ENCODE results near the gene RPS6KB2.
A peak's percentile ranks its signal among the peaks of the same experiment; 100 is the strongest.
"Not testable (repeated sequence)": the region's sequence is repeated elsewhere in the genome, so short reads cannot be mapped to it uniquely, and the experiment has no call there.

RPS6KB2 gene

DNA sequence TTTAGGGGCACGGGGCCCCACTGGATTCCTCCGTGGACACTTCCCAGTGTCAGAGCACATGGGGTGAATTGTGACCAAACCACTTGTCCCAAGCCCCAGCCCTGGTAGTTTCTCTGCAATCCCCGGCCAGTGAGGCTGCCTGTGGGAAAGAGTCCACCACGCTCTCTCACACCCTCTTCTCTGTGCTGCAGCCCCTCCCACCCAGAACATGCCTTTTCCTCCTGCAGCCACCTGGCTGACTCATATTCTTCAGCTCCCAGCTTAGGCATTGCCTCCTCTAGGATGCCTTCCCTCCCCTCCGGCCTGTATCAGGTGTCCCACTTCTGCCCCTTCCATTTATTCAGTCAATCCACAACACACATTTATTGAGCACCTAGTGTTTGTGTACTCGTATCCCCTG is 5.4 kb upstream of the RPS6KB2 start:
- H3K4me1 ChIP-seq (ENCODE audit: insufficient read depth, low read length), result 0 out of 2 replicates have a peak, but pooled peaks cover 3% of the 10 kb centered on the region
- H3K36me3 ChIP-seq (ENCODE audit: insufficient read depth, low read length), result no peaks in the 10 kb centered on the region
- peaks cover 13% of the 10 kb centered on the region for H3K27me3 ChIP-seq (ENCODE audit: insufficient read depth, low read length)
- no peaks in the 10 kb centered on the region for H3K9me3 ChIP-seq (ENCODE audit: insufficient read depth, low read depth, low read length)
- no peak overlapping the region for H3K27ac ChIP-seq (ENCODE audit: low read depth, low read length)
- H3K4me3 ChIP-seq (ENCODE audit: low read length), result no peak overlapping the region
- no peak overlapping the region for H3K9ac ChIP-seq (ENCODE audit: low read depth, low read length)
- WGBS, result 71% methylated on average over 6 of the region's 6 CpGs

DNA sequence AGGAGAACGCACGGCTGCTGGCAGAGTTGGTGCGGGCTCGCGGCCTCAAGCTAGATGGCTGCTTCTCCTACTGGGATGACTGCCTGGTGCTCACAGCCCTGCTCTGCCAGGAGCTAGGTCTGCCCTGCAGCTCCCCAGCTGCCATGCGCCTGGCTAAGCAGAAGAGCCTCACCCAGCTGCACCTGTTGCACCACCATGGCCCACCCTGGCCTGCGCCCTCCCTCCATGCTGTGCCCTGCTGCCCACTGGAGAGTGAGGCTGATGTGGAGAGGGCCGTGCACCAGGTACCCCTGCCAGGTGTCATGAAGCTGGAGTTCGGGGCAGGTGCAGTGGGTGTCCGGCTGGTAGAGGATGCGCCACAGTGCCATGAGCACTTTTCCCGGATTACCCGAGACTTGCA is 4.8 kb upstream of the RPS6KB2 start:
- H3K27me3 ChIP-seq (ENCODE audit: insufficient read depth, low read length), result peaks cover 13% of the 10 kb centered on the region
- 94% methylated on average over 13 of the region's 13 CpGs for WGBS
- no peak overlapping the region for H3K27ac ChIP-seq (ENCODE audit: low read depth, low read length)
- no peaks in the 10 kb centered on the region for H3K36me3 ChIP-seq (ENCODE audit: insufficient read depth, low read length)
- H3K4me1 ChIP-seq (ENCODE audit: insufficient read depth, low read length), result 0 out of 2 replicates have a peak, but pooled peaks cover 3% of the 10 kb centered on the region
- H3K4me3 ChIP-seq (ENCODE audit: low read length), result no peak overlapping the region
- no peak overlapping the region for H3K9ac ChIP-seq (ENCODE audit: low read depth, low read length)
- H3K9me3 ChIP-seq (ENCODE audit: insufficient read depth, low read depth, low read length), result no peaks in the 10 kb centered on the region

DNA sequence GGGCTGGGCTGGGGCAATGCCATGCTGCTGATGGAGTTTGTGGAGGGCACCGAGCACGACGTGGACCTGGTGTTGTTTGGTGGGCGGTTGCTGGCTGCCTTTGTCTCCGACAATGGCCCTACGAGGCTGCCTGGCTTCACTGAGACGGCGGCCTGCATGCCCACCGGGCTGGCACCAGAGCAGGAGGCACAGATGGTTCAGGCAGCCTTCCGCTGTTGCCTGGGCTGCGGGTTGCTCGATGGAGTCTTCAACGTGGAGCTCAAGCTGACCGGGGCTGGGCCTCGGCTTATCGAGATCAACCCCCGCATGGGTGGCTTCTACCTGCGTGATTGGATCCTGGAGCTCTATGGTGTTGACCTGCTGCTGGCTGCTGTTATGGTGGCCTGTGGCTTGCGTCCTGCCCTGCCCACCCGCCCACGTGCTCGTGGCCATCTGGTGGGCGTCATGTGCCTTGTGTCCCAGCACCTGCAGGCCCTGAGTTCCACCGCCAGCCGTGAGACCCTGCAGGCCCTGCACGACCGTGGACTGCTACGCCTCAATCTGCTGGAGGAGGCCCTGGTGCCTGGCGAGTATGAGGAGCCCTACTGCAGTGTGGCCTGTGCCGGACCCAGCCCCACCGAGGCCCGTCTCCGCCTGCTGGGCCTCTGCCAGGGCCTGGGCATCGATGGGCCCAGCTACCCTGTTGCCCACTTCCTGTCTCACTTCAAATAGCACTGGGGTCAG is 4.2 kb upstream of the RPS6KB2 start:
- Histone ChIP-seq H3K4me3 (ENCODE audit: low read length) (no peak overlapping the region), H3K27ac (ENCODE audit: low read depth, low read length) (no peak overlapping the region), H3K9ac (ENCODE audit: low read depth, low read length) (no peak overlapping the region), H3K4me1 (ENCODE audit: insufficient read depth, low read length) (0 out of 2 replicates have a peak, but pooled peaks cover 4% of the 10 kb centered on the region), H3K27me3 (ENCODE audit: insufficient read depth, low read length) (peaks cover 9% of the 10 kb centered on the region), H3K36me3 (ENCODE audit: insufficient read depth, low read length) (no peaks in the 10 kb centered on the region), H3K9me3 (ENCODE audit: insufficient read depth, low read depth, low read length) (no peaks in the 10 kb centered on the region)
- WGBS, result 93% methylated on average over 34 of the region's 34 CpGs

- WGBS, result 92% methylated on average over 19 of the region's 19 CpGs
- not testable (repeated sequence) for H3K27me3 ChIP-seq (ENCODE audit: insufficient read depth, low read length); H3K4me1 ChIP-seq (ENCODE audit: insufficient read depth, low read length); H3K9me3 ChIP-seq (ENCODE audit: insufficient read depth, low read depth, low read length); H3K27ac ChIP-seq (ENCODE audit: low read depth, low read length); H3K36me3 ChIP-seq (ENCODE audit: insufficient read depth, low read length)
- H3K9ac ChIP-seq (ENCODE audit: low read depth, low read length), result peak overlapping the region; percentile 41
- peak overlapping the region; percentile 90 for H3K4me3 ChIP-seq (ENCODE audit: low read length)
Observed at GRCh38 chr11:67427364-67427859, 882 bp upstream of the RPS6KB2 start.

DNA sequence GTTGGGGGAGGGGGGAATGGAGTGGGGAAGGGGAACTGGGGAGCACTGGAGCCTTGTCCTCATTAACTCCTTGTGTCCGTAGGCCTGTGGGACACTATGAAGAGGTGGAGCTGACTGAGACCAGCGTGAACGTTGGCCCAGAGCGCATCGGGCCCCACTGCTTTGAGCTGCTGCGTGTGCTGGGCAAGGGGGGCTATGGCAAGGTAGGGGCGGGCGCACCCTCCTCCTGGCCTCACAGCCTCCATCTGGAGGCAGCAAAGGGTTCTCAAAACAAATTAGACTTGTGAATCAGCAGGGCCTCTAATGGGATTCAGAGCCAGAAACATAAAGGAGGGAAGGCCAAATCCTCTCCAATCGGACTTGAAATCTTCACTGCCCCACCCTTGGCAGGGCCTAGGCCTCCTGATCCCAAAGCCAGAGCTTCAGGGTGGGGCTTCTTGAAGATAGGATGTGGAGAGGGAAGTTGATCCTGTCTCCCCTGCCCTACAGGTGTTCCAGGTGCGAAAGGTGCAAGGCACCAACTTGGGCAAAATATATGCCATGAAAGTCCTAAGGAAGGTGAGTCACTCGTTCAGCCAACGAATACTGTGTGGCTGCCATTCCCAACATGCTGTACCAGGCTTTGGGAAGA is 859 bp downstream of the RPS6KB2 start:
- peak overlapping the region; percentile 81; the same call in 1 of the 2 replicates for H3K9ac ChIP-seq (ENCODE audit: low read depth, low read length)
- no peaks in the 10 kb centered on the region for H3K9me3 ChIP-seq (ENCODE audit: insufficient read depth, low read depth, low read length)
- peaks cover 22% of the 10 kb centered on the region; the same call in 1 of the 2 replicates for H3K36me3 ChIP-seq (ENCODE audit: insufficient read depth, low read length)
- H3K27me3 ChIP-seq (ENCODE audit: insufficient read depth, low read length), result no peaks in the 10 kb centered on the region
- WGBS, result 63% methylated on average over 12 of the region's 12 CpGs
- H3K27ac ChIP-seq (ENCODE audit: low read depth, low read length), result peak overlapping the region; percentile 31; the same call in 1 of the 2 replicates
- peak overlapping the region; percentile 90 for H3K4me3 ChIP-seq (ENCODE audit: low read length)
- H3K4me1 ChIP-seq (ENCODE audit: insufficient read depth, low read length), result 0 out of 2 replicates have a peak, but pooled peaks cover 3% of the 10 kb centered on the region

- Histone ChIP-seq H3K27me3 (ENCODE audit: insufficient read depth, low read length) (no peaks in the 10 kb centered on the region), H3K4me3 (ENCODE audit: low read length) (peak overlapping the region; percentile 90), H3K4me1 (ENCODE audit: insufficient read depth, low read length) (0 out of 2 replicates have a peak, but pooled peaks cover 3% of the 10 kb centered on the region), H3K27ac (ENCODE audit: low read depth, low read length) (no peak overlapping the region), H3K9me3 (ENCODE audit: insufficient read depth, low read depth, low read length) (no peaks in the 10 kb centered on the region), H3K9ac (ENCODE audit: low read depth, low read length) (no peak overlapping the region), H3K36me3 (ENCODE audit: insufficient read depth, low read length) (peaks cover 28% of the 10 kb centered on the region; the same call in 1 of the 2 replicates)
- 96% methylated on average over 11 of the region's 11 CpGs for WGBS
Observed at GRCh38 chr11:67429722-67430121, 1.4 kb downstream of the RPS6KB2 start.

DNA sequence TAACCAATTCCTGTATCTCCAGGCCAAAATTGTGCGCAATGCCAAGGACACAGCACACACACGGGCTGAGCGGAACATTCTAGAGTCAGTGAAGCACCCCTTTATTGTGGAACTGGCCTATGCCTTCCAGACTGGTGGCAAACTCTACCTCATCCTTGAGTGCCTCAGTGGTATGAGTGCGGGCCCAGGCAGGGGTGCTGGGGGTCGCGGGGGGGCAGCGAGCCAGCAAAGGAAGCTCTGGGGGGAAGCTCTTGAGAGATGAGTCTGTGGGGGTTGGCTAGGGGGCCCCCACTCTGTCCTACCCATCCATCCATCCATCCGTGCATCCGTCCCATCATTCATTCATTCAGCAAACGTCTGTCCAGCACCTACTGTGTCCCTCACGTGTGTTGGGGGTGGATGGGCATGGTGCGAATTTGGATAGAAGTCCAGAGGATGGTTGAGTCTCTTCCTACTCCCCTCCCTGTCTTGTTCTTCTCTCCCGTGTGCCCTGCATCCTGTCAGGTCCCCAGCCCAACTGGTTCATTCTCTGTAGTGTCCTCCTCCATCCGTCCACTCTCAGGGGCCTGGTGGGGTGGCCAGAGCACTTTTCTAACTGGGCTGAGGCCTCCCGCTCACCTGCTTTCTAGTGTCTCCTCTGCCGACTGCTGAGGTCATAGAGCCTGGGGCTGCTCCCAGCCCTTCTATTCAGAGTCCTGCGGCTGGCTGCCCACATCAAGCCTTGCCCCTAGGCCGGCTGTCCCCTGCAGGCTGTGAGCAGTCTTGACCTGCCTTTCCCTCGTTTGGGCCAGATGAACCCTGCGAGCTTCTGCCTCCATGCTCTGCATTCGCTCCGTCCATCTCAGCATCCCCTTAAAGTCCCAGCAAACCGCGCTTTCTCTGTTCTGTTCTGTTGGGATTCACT is 3.3 kb downstream of the RPS6KB2 start:
- H3K4me3 ChIP-seq (ENCODE audit: low read length), result no peak overlapping the region
- H3K36me3 ChIP-seq (ENCODE audit: insufficient read depth, low read length), result peaks cover 29% of the 10 kb centered on the region; the same call in 1 of the 2 replicates
- H3K4me1 ChIP-seq (ENCODE audit: insufficient read depth, low read length), result peaks cover 4% of the 10 kb centered on the region; the same call in 1 of the 2 replicates
- 95% methylated on average over 22 of the region's 24 CpGs for WGBS
- H3K27me3 ChIP-seq (ENCODE audit: insufficient read depth, low read length), result no peaks in the 10 kb centered on the region
- no peak overlapping the region for H3K9ac ChIP-seq (ENCODE audit: low read depth, low read length)
- H3K27ac ChIP-seq (ENCODE audit: low read depth, low read length), result no peak overlapping the region
- no peaks in the 10 kb centered on the region for H3K9me3 ChIP-seq (ENCODE audit: insufficient read depth, low read depth, low read length)

- Histone ChIP-seq H3K9ac (ENCODE audit: low read depth, low read length) (no peak overlapping the region), H3K36me3 (ENCODE audit: insufficient read depth, low read length) (peaks cover 33% of the 10 kb centered on the region; the same call in 1 of the 2 replicates), H3K4me1 (ENCODE audit: insufficient read depth, low read length) (peaks cover 8% of the 10 kb centered on the region; the same call in 1 of the 2 replicates), H3K27me3 (ENCODE audit: insufficient read depth, low read length) (no peaks in the 10 kb centered on the region), H3K27ac (ENCODE audit: low read depth, low read length) (no peak overlapping the region), H3K9me3 (ENCODE audit: insufficient read depth, low read depth, low read length) (no peaks in the 10 kb centered on the region), H3K4me3 (ENCODE audit: low read length) (no peak overlapping the region)
- 93% methylated on average over 22 of the region's 22 CpGs for WGBS
Observed at GRCh38 chr11:67432655-67433349, 4.5 kb downstream of the RPS6KB2 start.

GRCh38 chr11:67433536-67434394 is 5.5 kb downstream of the RPS6KB2 start:
- peaks cover 8% of the 10 kb centered on the region; the same call in 1 of the 2 replicates for H3K4me1 ChIP-seq (ENCODE audit: insufficient read depth, low read length)
- peaks cover 35% of the 10 kb centered on the region; the same call in 1 of the 2 replicates for H3K36me3 ChIP-seq (ENCODE audit: insufficient read depth, low read length)
- H3K27me3 ChIP-seq (ENCODE audit: insufficient read depth, low read length), result no peaks in the 10 kb centered on the region
- H3K9me3 ChIP-seq (ENCODE audit: insufficient read depth, low read depth, low read length), result no peaks in the 10 kb centered on the region
- no peak overlapping the region for H3K9ac ChIP-seq (ENCODE audit: low read depth, low read length)
- WGBS, result 94% methylated on average over 22 of the region's 22 CpGs
- no peak overlapping the region for H3K27ac ChIP-seq (ENCODE audit: low read depth, low read length)
- H3K4me3 ChIP-seq (ENCODE audit: low read length), result no peak overlapping the region
